CD4-positive, alpha-beta T cell (primary cell): ENCODE results near the gene TRMT44. TPM values are rescaled to one million over a fixed set of nuclear protein-coding genes. Genes with fewer than 3 reads are reported as not detected.

Experiments
- ATAC-seq: fragments of 200-7000 bp; cut with Tn5 transposase; one replicate; pipeline ENCODE4 v1.10.0; 2022; ENCODE audit warnings: mild to moderate bottlenecking; ENCODE audit not compliant: poor library complexity
- CTCF ChIA-PET: fragments of 350-600 bp; sonication (Branson Sonifier 250); formaldehyde crosslinking; loops from one replicate; lab custom pipeline; 2021; ENCODE audit warnings: antibody characterized with exemption, inconsistent platforms; lab: Charles Lee
- POLR2A ChIA-PET: fragments of 350-600 bp; sonication (Branson Sonifier 250); formaldehyde crosslinking; loops from one replicate; lab custom pipeline; 2021; ENCODE audit warnings: antibody characterized with exemption, inconsistent platforms; lab: Charles Lee
- DNase-seq, 14 experiments: peaks; one replicate each; pipeline ENCODE4 v3.0.0-alpha.2; 2013 to 2020; ENCODE audit warnings: mixed read lengths in 2 of 14
- H3K27ac ChIP-seq, 2 donors: one replicate each; pipeline versions ENCODE4 v1.5.1 to v1.7.0; 2013; ENCODE audit warnings: low read length in 2 of 2, low read depth in 1 of 2, mild to moderate bottlenecking in 1 of 2
- H3K27me3 ChIP-seq, 2 experiments: 1 replicate in 1 of 2; 2 replicates in 1 of 2; pipeline versions ENCODE4 v1.6.1 to v1.7.0; 2013; ENCODE audit warnings: low read length in 2 of 2, control low read depth in 1 of 2, mild to moderate bottlenecking in 1 of 2, moderate library complexity in 1 of 2; ENCODE audit not compliant: insufficient read depth in 2 of 2, control insufficient read depth in 1 of 2
- H3K36me3 ChIP-seq: one replicate; pipeline ENCODE4 v1.6.1; 2013; ENCODE audit warnings: low read length, control low read depth; ENCODE audit not compliant: insufficient read depth
- H3K4me1 ChIP-seq: one replicate; pipeline ENCODE4 v1.6.1; 2013; ENCODE audit warnings: low read length, control low read depth; ENCODE audit not compliant: insufficient read depth
- H3K4me3 ChIP-seq: one replicate; pipeline ENCODE4 v1.5.1; 2013; ENCODE audit warnings: mild to moderate bottlenecking, low read length, moderate library complexity
- H3K9me3 ChIP-seq, 2 experiments: 1 replicate in 1 of 2; 2 replicates in 1 of 2; pipeline versions ENCODE4 v1.6.1 to v1.7.0; 2013; ENCODE audit warnings: low read length in 2 of 2, mild to moderate bottlenecking in 2 of 2, control low read depth in 1 of 2, moderate library complexity in 1 of 2; ENCODE audit not compliant: control insufficient read depth in 1 of 2, insufficient read depth in 1 of 2
- H3K27ac Mint-ChIP-seq: one replicate; pipeline ENCODE4 v1.8.0; 2020; ENCODE audit warnings: mixed read lengths
- H3K27me3 Mint-ChIP-seq: one replicate; pipeline ENCODE4 v1.8.0; 2021; ENCODE audit warnings: mixed read lengths
- H3K36me3 Mint-ChIP-seq: one replicate; pipeline ENCODE4 v1.8.0; 2021; ENCODE audit warnings: low read depth, mixed read lengths
- H3K4me1 Mint-ChIP-seq: one replicate; pipeline ENCODE4 v1.8.0; 2021; ENCODE audit warnings: low read depth, mixed read lengths
- H3K4me3 Mint-ChIP-seq: one replicate; pipeline ENCODE4 v1.8.0; 2020; ENCODE audit warnings: mild to moderate bottlenecking, mixed read lengths
- H3K9me3 Mint-ChIP-seq: one replicate; pipeline ENCODE4 v1.8.0; 2020; ENCODE audit warnings: mixed read lengths
- CTCF ChIP-seq: fragments of 200-600 bp; IDR thresholded peaks from one replicate; pipeline ENCODE4 v1.8.0; 2022; ENCODE audit warnings: antibody characterized with exemption, mild to moderate bottlenecking
- intact Hi-C, 2 experiments: fragments of 100-400 bp; cut with DNase I in 1 of 2; cut with micrococcal nuclease in 1 of 2; formaldehyde crosslinking; loops; one replicate each; pipeline versions ENCODE4 v1.15.1 to v1.9.0; 2023 to 2025; cut with DNase I, micrococcal nuclease
- total RNA-seq, 174 experiments: library from RNA in 2 of 174; stranded (reverse) in 2 of 174; gene quantifications; one replicate each; pipeline ENCODE4 v1.2.3 and lab custom pipeline; 2021 to 2026

The TRMT44 gene
- total RNA-seq, 2 experiments from 2014 or later: 25.6 to 29.2 TPM

GRCh38 chr4:8524595-8525382 is 84.2 kb downstream of the TRMT44 start:
- ChIA-PET POLR2A (no interaction called here), CTCF (no interaction called here)
- DNase-seq (no peak), ATAC-seq (no peak)
- Mint-ChIP-seq H3K27ac (no peak overlapping the region), H3K4me1 (no peaks in the 10 kb centered on the region), H3K36me3 (no peaks in the 10 kb centered on the region), H3K27me3 (no peaks in the 10 kb centered on the region), H3K4me3 (no peak overlapping the region), H3K9me3 (no peaks in the 10 kb centered on the region)
- intact Hi-C loops: no loop called here
- Histone ChIP-seq H3K9me3 (peaks cover 3 to 16% of the 10 kb centered on the region in 2 experiments), H3K4me1 (no peaks in the 10 kb centered on the region), H3K27me3 (no peaks in the 10 kb centered on the region), H3K27ac (no peak overlapping the region), H3K36me3 (no peaks in the 10 kb centered on the region), H3K4me3 (no peak overlapping the region)
- no peak for TF ChIP-seq CTCF

GRCh38 chr4:8525383-8526120 is 85.0 kb downstream of the TRMT44 start:
- H3K4me3 ChIP-seq: no peak overlapping the region
- Mint-ChIP-seq H3K27me3 (no peaks in the 10 kb centered on the region), H3K9me3 (peaks cover 2% of the 10 kb centered on the region), H3K27ac (no peak overlapping the region), H3K4me1 (no peaks in the 10 kb centered on the region), H3K36me3 (no peaks in the 10 kb centered on the region), H3K4me3 (no peak overlapping the region)
- no peak for TF ChIP-seq CTCF
- H3K4me1 ChIP-seq: no peaks in the 10 kb centered on the region
- POLR2A ChIA-PET: no interaction called here
- intact Hi-C loops: no loop called here
- DNase-seq: no peak
- no peaks in the 10 kb centered on the region for H3K27me3 ChIP-seq
- H3K36me3 ChIP-seq: no peaks in the 10 kb centered on the region
- CTCF ChIA-PET: no interaction called here
- no peak overlapping the region for H3K27ac ChIP-seq
- no peak for ATAC-seq
- H3K9me3 ChIP-seq: peaks cover 0 to 16% of the 10 kb centered on the region in 2 experiments

Other genes starting within 250 kb of the TRMT44 start
- 100 to 1,000 TPM; 119 to 127 TPM for gene SH3TC1, start 241.5 kb upstream of the TRMT44 start, total RNA-seq
- not detected for gene HTRA3, start 171.0 kb upstream of the TRMT44 start, total RNA-seq
- gene ACOX3, start 54 bp upstream of the TRMT44 start, total RNA-seq: 1 to 10 TPM; 4.9 to 6.1 TPM
- gene GPR78, start 139.6 kb downstream of the TRMT44 start, total RNA-seq: not detected
- gene CPZ, start 152.0 kb downstream of the TRMT44 start, total RNA-seq: not detected